HG03520 (cell line): ENCODE measurements around the gene ZNF205.
A peak's percentile ranks its signal among the peaks of the same experiment; 100 is the strongest.
"Not testable (repeated sequence)": the region's sequence is repeated elsewhere in the genome, so short reads cannot be mapped to it uniquely, and the experiment has no call there.

ENCODE experiments used
- ATAC-seq: cut with Tn5 transposase; IDR thresholded peaks from one replicate; pipeline ENCODE4 v1.9.1; 2021; ENCODE audit warnings: mild to moderate bottlenecking, moderate library complexity; ENCODE audit not compliant: unreplicated experiment

The ZNF205 gene

DNA sequence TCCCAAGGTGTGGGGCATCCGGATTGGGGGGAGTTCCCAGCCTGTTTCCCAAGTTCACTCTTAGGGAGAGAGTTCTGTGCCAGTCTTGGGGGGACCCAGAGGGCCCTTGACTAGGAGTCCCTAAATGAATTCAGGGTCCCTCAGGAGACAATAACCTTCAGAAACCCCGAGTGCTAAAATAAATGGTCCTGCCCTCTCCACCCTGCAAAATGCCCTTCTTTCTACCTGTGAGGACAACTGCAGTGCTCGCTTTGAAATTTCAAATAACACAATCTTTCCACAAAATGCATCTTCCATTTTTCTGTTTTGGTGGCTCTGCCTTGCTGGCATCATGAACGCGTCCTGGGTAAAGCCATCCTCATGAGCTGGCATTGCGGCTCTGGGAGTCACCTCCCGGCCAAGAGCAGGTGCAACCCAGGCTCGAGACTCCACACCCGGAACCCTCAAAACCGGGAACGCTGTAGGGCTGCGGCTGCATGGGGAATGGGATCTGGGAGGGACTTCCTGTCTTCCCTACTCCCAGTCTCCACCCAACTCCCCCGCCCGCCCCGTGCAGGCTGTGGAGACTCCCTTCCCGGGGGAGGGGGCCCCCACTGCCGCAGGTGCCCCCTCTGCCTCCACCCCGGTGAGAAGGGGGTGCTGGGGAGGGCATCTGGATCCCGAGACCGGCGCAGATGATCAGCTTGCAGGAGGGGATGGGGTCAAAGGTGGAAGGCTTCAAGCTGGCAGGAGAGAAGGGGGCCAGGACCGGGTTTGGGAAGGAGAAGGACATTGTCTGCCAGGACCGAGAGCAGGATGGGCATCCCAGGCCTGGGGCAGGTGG, at the start of gene ZNF205:
Gene ZNF205 (plus strand): TSS at position 529 of the 823 bp plus-strand sequence. CDS start 845 bp downstream, outside the sequence.
- no peak for ATAC-seq

DNA sequence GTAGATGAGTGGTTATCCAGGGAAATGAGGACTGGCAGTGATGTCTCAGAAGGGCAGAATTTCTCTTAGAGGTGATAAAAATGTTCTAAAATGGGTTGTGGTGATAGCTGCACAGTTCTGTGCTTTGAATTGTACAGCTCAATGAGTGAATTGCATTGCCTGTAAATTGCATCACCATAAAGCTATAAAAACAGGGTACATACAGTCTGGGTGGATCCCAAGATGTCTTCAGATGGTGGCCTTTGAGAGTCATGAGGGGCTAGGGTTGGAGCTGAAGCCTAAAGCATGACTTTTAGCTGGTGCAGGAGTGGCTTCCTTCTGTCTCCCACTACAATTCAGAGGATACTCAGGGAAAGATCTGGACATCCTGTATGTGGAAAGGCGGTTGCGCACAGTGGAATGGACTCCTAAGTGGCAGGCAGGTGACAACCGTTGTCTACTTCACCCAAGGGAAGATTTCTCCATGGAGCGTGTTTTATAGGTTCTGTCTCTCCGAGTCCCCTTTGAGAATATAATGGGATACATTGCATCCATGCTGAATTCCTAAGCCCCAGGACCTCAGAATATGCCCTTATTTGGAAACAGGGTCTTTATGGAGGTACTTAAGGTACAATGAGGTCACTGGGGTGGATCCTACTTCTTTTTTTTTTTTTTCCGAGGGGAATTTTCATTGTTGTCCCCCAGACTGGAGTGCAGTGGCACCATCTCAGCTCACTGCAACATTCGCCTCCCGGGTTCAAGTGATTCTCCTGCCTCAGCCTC, 48.6 kb upstream of the ZNF205 start:
- no peak for ATAC-seq

DNA sequence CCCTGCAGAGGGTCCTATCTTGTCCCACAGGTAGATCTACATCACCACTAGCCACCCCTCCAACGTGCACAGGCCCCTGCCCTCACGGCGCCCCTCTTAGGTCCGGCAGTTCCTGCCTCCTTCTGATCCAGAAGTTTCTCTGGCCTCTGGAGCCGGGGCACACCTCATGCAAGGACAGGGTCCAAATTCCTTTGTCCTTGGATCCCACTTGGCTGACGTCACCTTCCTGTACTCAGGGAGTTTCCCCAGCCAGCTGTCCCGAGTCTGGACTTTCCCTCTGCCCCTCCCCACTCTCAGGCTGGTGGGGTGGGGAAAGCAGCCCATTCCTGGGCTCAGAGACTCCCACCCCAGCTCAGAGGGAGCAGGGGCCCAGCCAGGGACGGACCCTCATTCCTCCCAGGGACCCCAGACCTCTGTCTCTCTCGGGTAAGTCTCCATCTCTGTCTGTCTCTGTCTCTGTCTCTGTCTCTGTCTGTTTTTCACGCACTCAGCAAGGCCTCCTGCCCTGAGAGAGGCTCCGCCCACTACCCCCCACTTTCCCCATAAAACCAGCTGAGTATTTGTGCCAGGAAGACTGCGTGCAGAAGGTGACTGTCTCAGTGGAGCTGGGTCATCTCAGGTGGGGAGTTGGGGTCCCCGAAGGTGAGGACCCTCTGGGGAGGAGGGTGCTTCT, 47.2 kb upstream of the ZNF205 start, which contains the start of gene IL32:
Gene IL32 (plus strand): TSS at position 572 of the 673 bp plus-strand sequence. CDS start 172 bp downstream, outside the sequence.
- no peak for ATAC-seq

DNA sequence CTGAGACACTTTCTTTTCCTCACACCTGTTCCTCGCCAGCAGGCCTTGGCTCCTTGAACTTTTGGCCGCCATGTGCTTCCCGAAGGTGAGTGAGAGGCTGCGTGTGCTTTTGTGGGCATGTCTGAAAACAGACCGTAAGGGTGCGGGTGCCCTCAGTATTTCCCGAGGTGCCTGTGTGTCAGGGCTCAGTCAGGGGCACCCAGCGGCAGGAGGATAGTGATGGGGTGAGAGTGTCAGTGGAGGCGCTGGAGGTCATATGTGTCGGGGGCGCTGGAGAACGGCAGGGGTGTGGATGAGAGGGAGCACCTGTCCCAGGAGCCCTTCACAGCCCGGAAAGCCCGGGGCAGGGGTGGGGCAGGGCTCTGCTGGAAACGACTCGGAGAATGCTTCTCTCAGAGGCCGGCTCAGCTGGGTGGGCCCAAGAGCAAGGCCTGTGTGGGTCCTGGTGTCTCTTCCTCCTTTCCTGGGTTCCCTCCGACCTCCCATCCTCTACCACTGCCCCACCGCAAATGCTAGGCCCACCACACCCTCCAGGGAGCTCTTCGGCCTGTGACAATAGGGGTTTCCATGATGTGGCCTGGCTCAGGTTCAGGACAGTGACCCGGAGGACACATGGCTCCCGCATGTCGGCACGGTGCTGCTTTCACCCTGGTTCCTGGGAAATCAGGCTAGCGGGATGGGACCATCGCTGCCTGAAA, 46.5 kb upstream of the ZNF205 start:
- ATAC-seq = no peak

DNA sequence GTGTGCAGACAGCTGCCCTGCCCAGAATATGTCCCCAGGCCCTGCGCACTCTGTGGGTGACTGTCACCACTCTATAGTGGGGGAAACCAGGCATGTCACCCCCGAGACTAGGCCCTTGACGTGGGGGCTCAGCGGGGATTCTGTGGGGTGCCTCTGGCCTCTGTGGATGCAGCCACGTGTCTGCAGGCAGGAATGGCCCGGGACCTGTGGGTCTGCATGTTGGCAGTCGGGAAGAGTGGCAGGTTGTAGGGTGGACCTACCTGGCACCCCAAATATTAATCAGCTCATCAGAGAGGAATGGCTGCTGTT, 46.0 kb upstream of the ZNF205 start:
- no peak for ATAC-seq

DNA sequence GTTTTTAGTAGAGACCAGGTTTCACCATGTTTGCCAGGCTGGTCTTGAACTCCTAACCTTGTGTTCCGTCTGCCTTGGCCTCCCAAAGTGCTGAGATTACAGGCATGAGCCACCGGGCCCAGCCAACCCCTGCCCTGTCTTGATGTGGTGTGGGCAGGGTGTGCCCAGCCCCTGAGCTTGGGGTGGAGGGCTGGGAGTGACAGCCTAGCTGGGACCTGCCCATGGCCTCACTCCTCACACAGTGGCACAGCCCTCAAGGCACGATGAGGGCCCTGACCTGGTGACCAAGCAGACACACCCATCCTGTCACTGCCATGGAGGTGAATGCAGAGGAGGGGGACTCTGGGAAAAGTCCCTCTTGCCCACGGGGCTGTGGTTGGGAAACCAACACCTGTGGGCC, 43.9 kb upstream of the ZNF205 start:
- no peak for ATAC-seq

DNA sequence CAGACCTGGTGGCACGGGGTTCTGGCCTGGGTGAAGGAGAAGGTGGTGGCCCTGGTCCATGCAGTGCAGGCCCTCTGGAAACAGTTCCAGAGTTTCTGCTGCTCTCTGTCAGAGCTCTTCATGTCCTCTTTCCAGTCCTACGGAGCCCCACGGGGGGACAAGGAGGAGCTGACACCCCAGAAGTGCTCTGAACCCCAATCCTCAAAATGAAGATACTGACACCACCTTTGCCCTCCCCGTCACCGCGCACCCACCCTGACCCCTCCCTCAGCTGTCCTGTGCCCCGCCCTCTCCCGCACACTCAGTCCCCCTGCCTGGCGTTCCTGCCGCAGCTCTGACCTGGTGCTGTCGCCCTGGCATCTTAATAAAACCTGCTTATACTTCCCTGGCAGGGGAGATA, 43.2 kb upstream of the ZNF205 start:
- not testable (repeated sequence) for ATAC-seq

DNA sequence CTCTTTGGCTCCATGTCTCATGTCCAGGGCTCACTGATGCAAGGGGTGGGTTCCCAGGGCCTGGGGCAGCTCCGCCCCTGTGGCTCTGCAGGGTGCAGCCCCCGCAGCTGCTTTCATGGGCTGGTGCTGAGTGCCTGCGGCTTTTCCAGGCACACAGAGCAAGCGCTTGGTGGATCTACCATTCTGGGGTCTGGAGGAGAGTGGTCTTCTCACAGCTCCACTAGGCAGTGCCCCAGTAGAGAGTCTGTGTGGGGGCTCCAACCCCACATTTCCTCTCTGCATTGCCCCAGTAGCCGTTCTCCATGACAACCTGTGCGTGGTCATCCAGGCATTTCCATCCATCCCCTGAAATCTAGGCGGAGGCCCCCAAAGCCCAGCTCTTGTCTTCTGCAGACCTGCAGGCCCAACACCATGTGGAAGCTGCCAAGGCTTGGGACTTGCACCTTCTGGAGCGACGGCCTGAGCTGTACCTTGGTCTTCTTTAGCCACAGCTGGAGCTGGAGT, 41.7 kb upstream of the ZNF205 start:
- ATAC-seq = no peak

DNA sequence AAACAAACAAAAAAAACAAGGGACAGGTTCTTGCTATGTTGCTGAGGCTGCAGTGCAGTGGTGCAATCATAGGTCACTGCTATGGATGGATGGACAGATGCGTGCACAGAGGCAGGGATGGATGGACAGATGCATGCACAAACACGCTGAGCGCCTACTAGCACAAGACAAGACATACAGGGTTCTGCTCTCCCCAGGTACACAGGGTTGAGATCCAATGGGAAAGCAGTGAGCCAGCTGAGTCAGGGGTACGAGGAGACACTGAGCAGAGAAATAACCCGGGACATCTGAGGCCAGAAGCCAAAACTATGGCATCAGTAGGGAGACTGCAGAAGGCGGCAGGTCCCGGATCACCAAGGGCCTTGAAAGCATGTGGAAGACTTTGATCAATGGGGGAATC, 40.7 kb upstream of the ZNF205 start:
- ATAC-seq = no peak

DNA sequence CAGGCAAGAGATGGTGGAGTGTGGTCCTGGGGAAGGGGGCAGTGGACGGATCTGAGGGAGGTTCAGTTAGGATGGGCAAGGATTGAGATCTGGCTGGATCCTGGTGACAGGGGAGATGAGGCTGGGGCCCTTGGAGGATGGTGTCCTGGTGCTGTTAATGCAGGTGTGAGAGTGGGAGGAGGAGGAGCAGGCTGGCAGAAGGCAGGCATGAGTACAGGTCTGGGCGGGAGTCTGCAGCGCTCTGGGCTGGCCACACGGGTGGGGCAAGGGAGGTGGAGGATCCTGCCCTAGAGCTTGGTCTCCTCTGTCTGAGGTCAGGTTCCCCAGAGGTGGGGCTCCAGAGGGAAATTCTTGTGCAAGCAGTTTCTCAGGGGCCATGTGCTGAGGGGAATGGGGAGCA, 40.2 kb upstream of the ZNF205 start:
- ATAC-seq = not testable (repeated sequence)

DNA sequence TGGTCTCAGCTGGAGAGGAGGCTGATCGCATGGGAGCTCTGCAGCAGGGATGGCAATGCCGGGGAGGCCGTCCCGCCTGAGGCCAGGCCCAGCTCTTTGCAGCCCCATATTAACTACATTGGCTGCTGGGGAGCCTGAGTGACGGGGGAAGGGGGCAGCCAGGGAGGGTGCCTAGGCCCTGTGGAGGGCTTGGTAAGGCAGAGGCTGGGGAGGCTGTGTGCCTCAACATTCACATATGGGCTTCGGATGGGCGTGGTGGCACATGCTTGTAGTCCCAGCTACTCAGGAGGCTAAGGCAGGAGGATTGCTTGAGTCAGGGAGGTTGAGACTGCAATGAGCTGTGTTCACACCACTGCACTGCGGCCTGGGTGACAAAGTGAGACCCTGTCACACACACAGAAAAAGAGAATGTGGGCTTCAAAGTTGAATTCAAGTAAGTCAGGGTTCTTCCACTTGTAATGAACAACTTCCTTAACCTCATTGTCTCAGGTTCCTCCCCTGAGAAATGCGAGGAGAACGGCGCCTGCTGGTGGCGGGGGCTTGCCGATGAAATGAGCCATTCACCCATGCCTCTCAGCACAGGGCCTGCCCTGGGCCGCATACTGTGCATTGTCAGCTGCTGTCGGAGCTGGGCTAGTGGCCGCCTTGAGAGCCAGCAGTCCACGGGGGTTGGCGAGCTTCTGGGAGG, 39.7 kb upstream of the ZNF205 start:
- ATAC-seq = not testable (repeated sequence)

DNA sequence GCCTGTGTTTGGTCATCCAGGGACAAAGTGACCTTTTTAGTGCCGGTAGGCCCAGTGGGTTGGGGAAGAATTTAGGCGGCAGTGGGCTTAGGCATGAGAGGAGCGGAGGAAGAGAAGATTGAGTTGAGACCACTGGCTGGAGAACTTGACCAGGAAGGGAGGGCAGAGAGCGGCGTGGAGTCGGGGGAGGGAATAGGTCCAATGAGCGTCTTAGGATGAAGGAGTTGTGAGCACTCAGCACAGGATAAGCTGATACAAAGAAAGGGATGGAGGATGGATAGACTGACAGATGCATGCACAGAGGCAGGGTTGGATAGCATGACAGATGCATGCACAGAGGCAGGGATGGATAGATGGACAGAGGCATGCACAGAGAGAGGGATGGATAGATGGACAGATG, 38.9 kb upstream of the ZNF205 start:
- ATAC-seq = no peak

DNA sequence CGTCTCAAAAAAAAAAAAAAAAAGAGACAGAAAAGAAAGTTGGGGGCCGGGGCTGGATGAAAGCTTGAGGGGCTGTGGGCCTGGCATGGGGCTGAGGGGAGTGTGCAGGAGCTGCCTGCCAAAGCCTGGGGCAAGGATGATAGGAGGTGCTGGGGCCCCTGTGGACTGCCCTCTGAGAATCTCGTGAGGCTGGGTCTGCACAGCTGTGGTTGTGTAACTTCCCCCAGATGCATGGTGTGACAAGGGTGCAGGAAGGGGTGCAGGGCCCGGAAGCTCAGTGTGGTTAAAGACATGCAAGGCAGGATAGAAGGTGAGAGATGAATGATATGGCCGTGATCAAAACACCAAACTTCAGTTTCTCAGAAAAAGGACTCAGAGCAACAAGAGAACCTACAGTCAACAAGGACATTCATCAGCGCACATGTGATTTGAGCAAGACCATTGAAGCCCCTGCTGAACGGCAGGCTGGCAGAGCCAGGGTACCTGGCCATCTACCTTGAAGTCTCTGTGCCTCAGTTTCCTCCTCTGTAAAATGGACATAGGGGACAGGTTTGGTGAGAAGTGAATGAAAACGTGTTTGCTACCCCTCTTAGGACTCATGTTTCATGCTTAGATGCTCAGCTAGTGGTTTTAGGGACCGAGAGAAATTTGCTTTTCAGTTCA, 37.4 kb upstream of the ZNF205 start:
- peak; percentile 51 for ATAC-seq

DNA sequence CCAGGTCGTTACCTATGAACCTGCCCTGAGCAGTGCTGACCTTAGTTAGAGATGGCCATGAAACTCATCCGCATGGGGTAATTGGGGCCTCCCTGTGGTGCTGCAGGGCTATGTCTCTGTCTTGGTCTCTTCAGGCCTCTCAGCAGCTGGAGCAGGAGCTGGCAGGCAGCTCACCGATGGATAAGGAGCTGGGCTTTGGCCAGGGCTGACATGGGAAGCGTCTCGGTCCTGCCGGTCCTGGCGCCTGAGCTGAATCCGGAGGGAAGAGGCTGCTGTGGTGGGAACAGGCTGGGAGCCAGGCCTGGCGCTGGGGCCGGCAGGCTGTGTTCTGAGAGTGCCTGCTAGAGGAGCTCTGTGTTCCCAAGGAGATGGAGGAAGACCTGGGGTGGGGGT, 36.9 kb upstream of the ZNF205 start:
- ATAC-seq = no peak

DNA sequence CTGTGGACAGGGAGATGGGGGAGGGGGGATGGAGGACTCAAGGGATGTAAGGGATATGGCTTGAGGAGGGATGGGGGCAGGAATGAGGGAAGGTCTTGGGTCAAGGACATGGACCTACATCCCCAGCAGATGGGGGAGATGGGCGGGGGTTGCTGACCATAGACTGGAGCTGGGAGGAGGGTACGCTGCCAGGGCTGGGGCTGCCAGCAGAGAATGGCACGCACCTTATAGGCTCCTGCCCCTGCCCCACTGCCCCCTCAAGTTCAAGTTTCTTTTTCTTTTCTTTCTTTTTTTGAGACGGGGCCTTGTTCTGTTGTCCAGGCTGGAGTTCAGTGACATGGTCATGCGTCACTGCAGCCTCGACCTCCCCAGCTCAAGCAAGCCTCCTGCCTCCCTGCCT, 36.4 kb upstream of the ZNF205 start:
- ATAC-seq = not testable (repeated sequence)

DNA sequence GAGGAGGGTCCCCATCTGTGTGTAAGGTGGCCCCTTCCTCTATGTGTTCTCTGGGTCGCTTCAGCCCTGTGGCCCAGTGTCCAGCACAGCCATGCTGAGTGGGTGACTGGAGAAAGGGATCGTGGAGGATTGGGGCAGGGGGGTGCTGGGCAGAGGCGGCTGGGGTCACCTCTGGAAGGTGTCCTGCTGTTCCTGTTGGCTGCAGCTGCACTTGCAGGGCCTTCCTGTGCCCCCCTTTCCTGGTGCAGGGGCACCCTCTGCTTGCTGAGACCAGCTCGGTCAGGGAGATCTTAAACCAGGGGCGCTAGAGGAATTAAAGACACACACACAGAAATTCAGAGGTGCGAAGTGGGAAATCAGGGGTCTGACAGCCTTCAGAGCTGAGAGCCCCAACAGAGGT, 35.8 kb upstream of the ZNF205 start:
- no peak for ATAC-seq

DNA sequence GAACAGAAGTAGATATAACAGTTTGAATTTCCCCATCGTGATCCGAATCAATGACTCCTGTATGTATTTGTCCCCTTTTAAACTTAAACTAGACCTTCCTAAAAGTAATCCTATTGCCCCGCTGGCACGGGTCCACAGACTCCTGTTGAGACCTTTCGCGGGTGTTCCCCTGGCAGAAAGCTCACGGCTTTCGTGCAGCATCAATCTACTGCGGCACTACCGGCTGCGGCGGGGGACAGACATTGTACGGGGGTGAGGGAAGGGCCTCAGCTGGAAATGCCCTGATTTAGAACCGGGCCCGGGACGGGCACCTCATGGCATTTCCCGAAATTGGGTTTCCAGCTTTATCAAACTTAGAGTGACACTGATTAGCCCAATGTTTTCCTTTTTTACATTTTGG, 32.4 kb upstream of the ZNF205 start:
- ATAC-seq = no peak

DNA sequence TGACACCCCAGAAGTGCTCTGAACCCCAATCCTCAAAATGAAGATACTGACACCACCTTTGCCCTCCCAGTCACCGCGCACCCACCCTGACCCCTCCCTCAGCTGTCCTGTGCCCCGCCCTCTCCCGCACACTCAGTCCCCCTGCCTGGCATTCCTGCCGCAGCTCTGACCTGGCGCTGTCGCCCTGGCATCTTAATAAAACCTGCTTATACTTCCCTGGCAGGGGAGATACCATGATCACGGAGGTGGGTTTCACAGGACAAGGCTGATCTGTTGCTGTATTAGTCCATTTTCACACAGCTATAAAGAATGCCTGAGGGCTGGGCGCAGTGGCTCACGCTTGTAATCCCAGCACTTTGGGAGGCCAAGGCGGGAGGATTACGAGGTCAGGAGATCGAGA, 30.4 kb upstream of the ZNF205 start:
- ATAC-seq = not testable (repeated sequence)

DNA sequence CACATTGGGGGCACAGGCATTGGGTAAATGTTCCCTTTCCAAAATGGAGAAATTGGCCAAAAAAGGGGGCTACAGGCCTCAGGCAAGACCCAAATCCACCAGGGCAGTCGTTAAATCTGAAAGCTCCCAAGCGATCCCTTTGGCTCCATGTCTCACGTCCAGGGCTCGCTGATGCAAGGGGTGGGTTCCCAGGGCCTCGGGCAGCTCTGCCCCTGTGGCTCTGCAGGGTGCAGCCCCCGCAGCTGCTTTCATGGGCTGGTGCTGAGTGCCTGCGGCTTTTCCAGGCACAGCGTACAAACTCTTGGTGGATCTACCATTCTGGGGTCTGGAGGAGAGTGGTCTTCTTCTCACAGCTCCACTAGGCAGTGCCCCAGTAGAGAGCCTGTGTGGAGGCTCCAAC, 29.0 kb upstream of the ZNF205 start:
- not testable (repeated sequence) for ATAC-seq

DNA sequence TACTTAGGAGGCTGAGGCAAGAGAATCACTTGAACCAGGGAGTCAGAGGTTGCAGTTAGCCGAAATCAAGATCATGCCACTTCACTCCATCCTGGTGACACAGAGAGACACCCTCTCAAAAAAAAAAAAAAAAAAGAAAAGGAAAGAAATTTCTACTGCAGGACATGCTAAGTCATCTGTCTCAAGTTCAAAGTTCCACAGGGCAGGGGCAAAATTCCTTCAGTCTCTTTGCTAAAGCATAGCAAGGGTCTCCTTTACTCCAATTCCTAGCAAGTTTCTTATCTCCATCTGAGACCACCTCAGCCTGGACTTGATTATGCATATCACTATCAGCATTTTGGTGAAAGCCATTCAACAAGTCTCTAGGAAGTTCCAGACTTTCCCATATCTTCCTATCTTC, 27.9 kb upstream of the ZNF205 start:
- ATAC-seq = no peak
